ENCODE results near the gene SCN1B. TPM values are rescaled to one million over a fixed set of nuclear protein-coding genes. Genes with fewer than 3 reads are reported as not detected.

The SCN1B gene
- total and polyA plus RNA-seq, 2 of the 13 experiments (the other 11 are each of a cell fraction or from before 2014, with no cell fraction given): 2.7 to 20.1 TPM

DNA sequence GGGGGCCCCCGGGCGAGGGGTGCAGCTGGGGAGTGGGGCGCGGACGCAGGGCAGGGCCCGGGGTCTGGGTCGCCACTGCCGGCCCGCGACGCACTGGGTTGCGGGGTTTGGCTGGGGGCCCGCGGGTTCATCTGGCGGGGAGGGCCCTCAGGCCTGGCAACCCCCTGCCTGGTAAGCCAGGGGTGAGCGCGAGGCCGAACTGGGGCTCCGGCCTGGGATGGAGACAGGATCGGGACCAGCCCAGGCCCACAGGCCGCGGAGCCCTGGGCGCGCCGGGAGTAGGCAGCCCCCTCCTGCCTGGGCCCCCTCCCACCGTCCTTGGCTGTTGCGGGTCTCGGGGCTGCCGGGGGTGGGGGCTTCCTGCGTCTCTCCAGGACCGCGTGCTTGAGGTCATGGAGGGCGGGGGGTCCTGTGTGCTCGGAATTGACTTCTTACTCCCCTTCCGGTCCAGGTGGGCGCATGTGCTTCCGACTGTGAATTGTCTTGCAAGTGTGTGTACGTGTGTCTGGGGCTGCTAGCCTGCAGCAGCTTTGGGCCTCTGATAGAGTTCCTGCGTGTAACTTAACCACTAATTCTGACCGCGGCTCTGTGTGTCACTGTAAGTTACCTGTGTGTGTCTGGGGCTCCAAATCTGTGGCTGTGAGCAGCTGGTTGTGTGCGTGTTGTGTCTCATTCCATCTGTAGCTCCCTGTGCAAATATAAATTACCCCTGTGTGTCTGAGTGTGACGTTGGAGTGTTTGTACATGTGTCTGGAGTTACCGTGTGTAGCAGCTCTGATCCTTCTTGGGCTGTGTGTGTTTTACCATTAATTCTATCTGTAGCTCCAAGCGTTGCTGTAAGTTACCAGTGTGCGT lies 29.4 kb upstream of the SCN1B start (continued):
- peak; percentile 51; the same call in 1 of the 2 replicates for TF ChIP-seq ZNF788 (CRISPR knock-in tag; IDR thresholded peaks at IDR 0.05; ENCODE audit: borderline replicate concordance)
- TF ChIP-seq, protein P1, sequence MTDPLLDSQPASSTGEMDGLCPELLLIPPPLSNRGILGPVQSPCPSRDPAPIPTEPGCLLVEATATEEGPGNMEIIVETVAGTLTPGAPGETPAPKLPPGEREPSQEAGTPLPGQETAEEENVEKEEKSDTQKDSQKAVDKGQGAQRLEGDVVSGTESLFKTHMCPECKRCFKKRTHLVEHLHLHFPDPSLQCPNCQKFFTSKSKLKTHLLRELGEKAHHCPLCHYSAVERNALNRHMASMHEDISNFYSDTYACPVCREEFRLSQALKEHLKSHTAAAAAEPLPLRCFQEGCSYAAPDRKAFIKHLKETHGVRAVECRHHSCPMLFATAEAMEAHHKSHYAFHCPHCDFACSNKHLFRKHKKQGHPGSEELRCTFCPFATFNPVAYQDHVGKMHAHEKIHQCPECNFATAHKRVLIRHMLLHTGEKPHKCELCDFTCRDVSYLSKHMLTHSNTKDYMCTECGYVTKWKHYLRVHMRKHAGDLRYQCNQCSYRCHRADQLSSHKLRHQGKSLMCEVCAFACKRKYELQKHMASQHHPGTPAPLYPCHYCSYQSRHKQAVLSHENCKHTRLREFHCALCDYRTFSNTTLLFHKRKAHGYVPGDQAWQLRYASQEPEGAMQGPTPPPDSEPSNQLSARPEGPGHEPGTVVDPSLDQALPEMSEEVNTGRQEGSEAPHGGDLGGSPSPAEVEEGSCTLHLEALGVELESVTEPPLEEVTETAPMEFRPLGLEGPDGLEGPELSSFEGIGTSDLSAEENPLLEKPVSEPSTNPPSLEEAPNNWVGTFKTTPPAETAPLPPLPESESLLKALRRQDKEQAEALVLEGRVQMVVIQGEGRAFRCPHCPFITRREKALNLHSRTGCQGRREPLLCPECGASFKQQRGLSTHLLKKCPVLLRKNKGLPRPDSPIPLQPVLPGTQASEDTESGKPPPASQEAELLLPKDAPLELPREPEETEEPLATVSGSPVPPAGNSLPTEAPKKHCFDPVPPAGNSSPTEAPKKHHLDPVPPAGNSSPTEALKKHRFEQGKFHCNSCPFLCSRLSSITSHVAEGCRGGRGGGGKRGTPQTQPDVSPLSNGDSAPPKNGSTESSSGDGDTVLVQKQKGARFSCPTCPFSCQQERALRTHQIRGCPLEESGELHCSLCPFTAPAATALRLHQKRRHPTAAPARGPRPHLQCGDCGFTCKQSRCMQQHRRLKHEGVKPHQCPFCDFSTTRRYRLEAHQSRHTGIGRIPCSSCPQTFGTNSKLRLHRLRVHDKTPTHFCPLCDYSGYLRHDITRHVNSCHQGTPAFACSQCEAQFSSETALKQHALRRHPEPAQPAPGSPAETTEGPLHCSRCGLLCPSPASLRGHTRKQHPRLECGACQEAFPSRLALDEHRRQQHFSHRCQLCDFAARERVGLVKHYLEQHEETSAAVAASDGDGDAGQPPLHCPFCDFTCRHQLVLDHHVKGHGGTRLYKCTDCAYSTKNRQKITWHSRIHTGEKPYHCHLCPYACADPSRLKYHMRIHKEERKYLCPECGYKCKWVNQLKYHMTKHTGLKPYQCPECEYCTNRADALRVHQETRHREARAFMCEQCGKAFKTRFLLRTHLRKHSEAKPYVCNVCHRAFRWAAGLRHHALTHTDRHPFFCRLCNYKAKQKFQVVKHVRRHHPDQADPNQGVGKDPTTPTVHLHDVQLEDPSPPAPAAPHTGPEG (CRISPR knock-in tag; IDR thresholded peaks at IDR 0.05): no peak
- peak; percentile 49; the same call in 1 of the 2 replicates for TF ChIP-seq TBX2 (CRISPR knock-in tag; IDR thresholded peaks at IDR 0.05; ENCODE audit: borderline replicate concordance)
- TF ChIP-seq HNRNPK (IDR thresholded peaks at IDR 0.05; ENCODE audit: low read depth, low read length, poor library complexity, severe bottlenecking): peak; percentile 48
- no peak for TF ChIP-seq ZNF20 (CRISPR knock-in tag; IDR thresholded peaks at IDR 0.05)
- no peak for TF ChIP-seq ZKSCAN5 (CRISPR knock-in tag; IDR thresholded peaks at IDR 0.05)
- peak; percentile 67 for TF ChIP-seq HES4 (CRISPR knock-in tag; IDR thresholded peaks at IDR 0.05; ENCODE audit: borderline replicate concordance)
- TF ChIP-seq PLRG1 (conservative IDR thresholded peaks at IDR 0.05): no peak
- TF ChIP-seq NKX3-1 (CRISPR knock-in tag; IDR thresholded peaks at IDR 0.05): no peak
- TF ChIP-seq RAD21 (CRISPR knock-in tag; IDR thresholded peaks at IDR 0.05): no peak
- TF ChIP-seq ZNF619 (CRISPR knock-in tag; IDR thresholded peaks at IDR 0.05): no peak
- TF ChIP-seq, protein P2, sequence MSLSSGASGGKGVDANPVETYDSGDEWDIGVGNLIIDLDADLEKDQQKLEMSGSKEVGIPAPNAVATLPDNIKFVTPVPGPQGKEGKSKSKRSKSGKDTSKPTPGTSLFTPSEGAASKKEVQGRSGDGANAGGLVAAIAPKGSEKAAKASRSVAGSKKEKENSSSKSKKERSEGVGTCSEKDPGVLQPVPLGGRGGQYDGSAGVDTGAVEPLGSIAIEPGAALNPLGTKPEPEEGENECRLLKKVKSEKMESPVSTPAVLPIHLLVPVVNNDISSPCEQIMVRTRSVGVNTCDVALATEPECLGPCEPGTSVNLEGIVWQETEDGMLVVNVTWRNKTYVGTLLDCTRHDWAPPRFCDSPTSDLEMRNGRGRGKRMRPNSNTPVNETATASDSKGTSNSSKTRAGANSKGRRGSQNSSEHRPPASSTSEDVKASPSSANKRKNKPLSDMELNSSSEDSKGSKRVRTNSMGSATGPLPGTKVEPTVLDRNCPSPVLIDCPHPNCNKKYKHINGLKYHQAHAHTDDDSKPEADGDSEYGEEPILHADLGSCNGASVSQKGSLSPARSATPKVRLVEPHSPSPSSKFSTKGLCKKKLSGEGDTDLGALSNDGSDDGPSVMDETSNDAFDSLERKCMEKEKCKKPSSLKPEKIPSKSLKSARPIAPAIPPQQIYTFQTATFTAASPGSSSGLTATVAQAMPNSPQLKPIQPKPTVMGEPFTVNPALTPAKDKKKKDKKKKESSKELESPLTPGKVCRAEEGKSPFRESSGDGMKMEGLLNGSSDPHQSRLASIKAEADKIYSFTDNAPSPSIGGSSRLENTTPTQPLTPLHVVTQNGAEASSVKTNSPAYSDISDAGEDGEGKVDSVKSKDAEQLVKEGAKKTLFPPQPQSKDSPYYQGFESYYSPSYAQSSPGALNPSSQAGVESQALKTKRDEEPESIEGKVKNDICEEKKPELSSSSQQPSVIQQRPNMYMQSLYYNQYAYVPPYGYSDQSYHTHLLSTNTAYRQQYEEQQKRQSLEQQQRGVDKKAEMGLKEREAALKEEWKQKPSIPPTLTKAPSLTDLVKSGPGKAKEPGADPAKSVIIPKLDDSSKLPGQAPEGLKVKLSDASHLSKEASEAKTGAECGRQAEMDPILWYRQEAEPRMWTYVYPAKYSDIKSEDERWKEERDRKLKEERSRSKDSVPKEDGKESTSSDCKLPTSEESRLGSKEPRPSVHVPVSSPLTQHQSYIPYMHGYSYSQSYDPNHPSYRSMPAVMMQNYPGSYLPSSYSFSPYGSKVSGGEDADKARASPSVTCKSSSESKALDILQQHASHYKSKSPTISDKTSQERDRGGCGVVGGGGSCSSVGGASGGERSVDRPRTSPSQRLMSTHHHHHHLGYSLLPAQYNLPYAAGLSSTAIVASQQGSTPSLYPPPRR (CRISPR knock-in tag; IDR thresholded peaks at IDR 0.05; ENCODE audit: borderline replicate concordance): peak; percentile 44; the same call in 1 of the 2 replicates
- TF ChIP-seq CREM (IDR thresholded peaks at IDR 0.05): peak; percentile 23; the same call in 1 of the 2 replicates
- TF ChIP-seq CREM (CRISPR knock-in tag; IDR thresholded peaks at IDR 0.05): no peak
- TF ChIP-seq CC2D1A (CRISPR knock-in tag; IDR thresholded peaks at IDR 0.05): no peak
- TF ChIP-seq, protein P3, sequence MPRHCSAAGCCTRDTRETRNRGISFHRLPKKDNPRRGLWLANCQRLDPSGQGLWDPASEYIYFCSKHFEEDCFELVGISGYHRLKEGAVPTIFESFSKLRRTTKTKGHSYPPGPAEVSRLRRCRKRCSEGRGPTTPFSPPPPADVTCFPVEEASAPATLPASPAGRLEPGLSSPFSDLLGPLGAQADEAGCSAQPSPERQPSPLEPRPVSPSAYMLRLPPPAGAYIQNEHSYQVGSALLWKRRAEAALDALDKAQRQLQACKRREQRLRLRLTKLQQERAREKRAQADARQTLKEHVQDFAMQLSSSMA (CRISPR knock-in tag; IDR thresholded peaks at IDR 0.05): no peak
- no peak for TF ChIP-seq TCF7L2 (IDR thresholded peaks at IDR 0.05; ENCODE audit: low read depth, low read length)
- TF ChIP-seq, protein P4, sequence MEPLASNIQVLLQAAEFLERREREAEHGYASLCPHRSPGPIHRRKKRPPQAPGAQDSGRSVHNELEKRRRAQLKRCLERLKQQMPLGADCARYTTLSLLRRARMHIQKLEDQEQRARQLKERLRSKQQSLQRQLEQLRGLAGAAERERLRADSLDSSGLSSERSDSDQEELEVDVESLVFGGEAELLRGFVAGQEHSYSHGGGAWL (CRISPR knock-in tag; IDR thresholded peaks at IDR 0.05): 0 out of 2 replicates have a peak, but pooled peaks have one; percentile 10
